Sciatic nerve (tissue), 2 donors: ENCODE data around the gene PDLIM1. TPM values are rescaled to one million over a fixed set of nuclear protein-coding genes. Genes with fewer than 3 reads are reported as not detected.

Experiments used
- ATAC-seq: fragments of 200-7000 bp; cut with Tn5 transposase; one replicate; pipeline ENCODE4 v1.9.1; 2020; ENCODE audit warnings: mild to moderate bottlenecking, moderate library complexity
- DNase-seq: peaks from one replicate; pipeline ENCODE4 v3.0.0-alpha.2; 2020; ENCODE audit warnings: low spot score
- intact Hi-C: fragments of 100-400 bp; cut with DNase I; formaldehyde crosslinking; loops from one replicate; pipeline ENCODE4 v1.14.2; 2022
- total RNA-seq: library from RNA; stranded (reverse); fragmentation: NEBNext Ultra II Directional; extraction: Animal tissue kit (Norgen Biotek cat#: 25700); gene quantifications from one replicate; pipeline ENCODE4 v1.2.1, GENCODE V29; 2021
- donor health status: DM: no; HTN: no; CAD: no.
- donor health status: DM: no; HTN: no; CAD: no.

PDLIM1 gene
- total RNA-seq, 1 donor from 2014 or later: 138 TPM

- no peak for ATAC-seq
- DNase-seq: no peak
- intact Hi-C loops: no loop called here
Measured at GRCh38 chr10:95193944-95194343, 96.9 kb downstream of the PDLIM1 start, which contains the start of gene ACSM6. Gene ACSM6, plus strand, starts transcription at chr10:95194238. Its CDS starts 248 bp downstream, at chr10:95194486.

- intact Hi-C loops: no loop called here
- ATAC-seq (no peak), DNase-seq (no peak)
Measured at GRCh38 chr10:95188593-95188992, 102.2 kb downstream of the PDLIM1 start.

- DNase-seq (no peak), ATAC-seq (no peak)
- intact Hi-C loops: no loop called here
Measured at GRCh38 chr10:95187617-95188016, 103.2 kb downstream of the PDLIM1 start.

Other genes starting within 250 kb of the PDLIM1 start
- gene CYP2C8, start 221.5 kb downstream of the PDLIM1 start, total RNA-seq: 0.49 TPM
- gene ACSM6, start 96.8 kb downstream of the PDLIM1 start, total RNA-seq: 0.49 TPM